H9 (cell line): ENCODE results near the gene S1PR4. TPM values are rescaled to one million over a fixed set of nuclear protein-coding genes. Genes with fewer than 3 reads are reported as not detected.

Experiments used
- DNase-seq: peaks from one replicate; pipeline ENCODE4 v3.0.0-alpha.2; 2017
- H2AFZ ChIP-seq: one replicate; pipeline ENCODE4 v1.6.1; 2013; ENCODE audit warnings: mild to moderate bottlenecking, low read length, control low read depth, moderate library complexity
- H2AK5ac ChIP-seq: 2 replicates; pipeline ENCODE4 v1.6.1; 2013; ENCODE audit warnings: low read length, control low read depth, mixed read lengths; ENCODE audit not compliant: insufficient read length
- H2BK120ac ChIP-seq: one replicate; pipeline ENCODE4 v1.6.1; 2013; ENCODE audit warnings: low read depth, mild to moderate bottlenecking, low read length, control low read depth, inconsistent platforms; ENCODE audit not compliant: poor library complexity, severe bottlenecking
- H2BK12ac ChIP-seq: 2 replicates; pipeline ENCODE4 v1.6.1; 2013; ENCODE audit warnings: low read length, control low read depth, mixed read lengths, low read depth; ENCODE audit not compliant: insufficient read length
- H2BK15ac ChIP-seq: 2 replicates; pipeline ENCODE4 v1.6.1; 2013; ENCODE audit warnings: low read depth, low read length, control low read depth
- H2BK20ac ChIP-seq: one replicate; pipeline ENCODE4 v1.6.1; 2013; ENCODE audit warnings: low read depth, mild to moderate bottlenecking, low read length, control low read depth, inconsistent platforms; ENCODE audit not compliant: poor library complexity, severe bottlenecking
- H2BK5ac ChIP-seq: 2 replicates; pipeline ENCODE4 v1.6.1; 2013; ENCODE audit warnings: low read length, control low read depth, mixed read lengths; ENCODE audit not compliant: insufficient read length
- H3K14ac ChIP-seq: 2 replicates; pipeline ENCODE4 v1.6.1; 2013; ENCODE audit warnings: low read length, control low read depth; ENCODE audit not compliant: insufficient read depth
- H3K18ac ChIP-seq: 2 replicates; pipeline ENCODE4 v1.6.1; 2013; ENCODE audit warnings: low read depth, mild to moderate bottlenecking, mixed read lengths, low read length, control low read depth; ENCODE audit not compliant: insufficient read length
- H3K23ac ChIP-seq: 2 replicates; pipeline ENCODE4 v1.6.1; 2013; ENCODE audit warnings: low read length, control low read depth, mixed read lengths, low read depth; ENCODE audit not compliant: insufficient read length
- H3K23me2 ChIP-seq: 2 replicates; pipeline ENCODE4 v1.6.1; 2013; ENCODE audit warnings: low read depth, mild to moderate bottlenecking, mixed read lengths, low read length, control low read depth; ENCODE audit not compliant: insufficient read length, poor library complexity, severe bottlenecking
- H3K27ac ChIP-seq: 2 replicates; pipeline ENCODE4 v1.5.1; 2013; ENCODE audit warnings: low read length, control low read depth, mixed read lengths, low read depth; ENCODE audit not compliant: insufficient read length
- H3K27me3 ChIP-seq: 2 replicates; pipeline ENCODE4 v1.6.1; 2013; ENCODE audit warnings: low read length, control low read depth, inconsistent platforms; ENCODE audit not compliant: insufficient read depth
- H3K4ac ChIP-seq: 2 replicates; pipeline ENCODE4 v1.6.1; 2013; ENCODE audit warnings: low read depth, mild to moderate bottlenecking, control low read depth, inconsistent platforms, low read length, moderate library complexity
- H3K4me1 ChIP-seq: 2 replicates; pipeline ENCODE4 v1.6.1; 2013; ENCODE audit warnings: low read length, control low read depth, inconsistent platforms; ENCODE audit not compliant: insufficient read depth
- H3K4me2 ChIP-seq: 2 replicates; pipeline ENCODE4 v1.6.1; 2013; ENCODE audit warnings: low read length, control low read depth, mixed read lengths; ENCODE audit not compliant: insufficient read length, insufficient read depth
- H3K56ac ChIP-seq: 2 replicates; pipeline ENCODE4 v1.6.1; 2013; ENCODE audit warnings: low read depth, mild to moderate bottlenecking, mixed read lengths, low read length, control low read depth; ENCODE audit not compliant: insufficient read length
- H3K79me1 ChIP-seq: 2 replicates; pipeline ENCODE4 v1.6.1; 2013; ENCODE audit warnings: low read depth, mild to moderate bottlenecking, moderate library complexity, low read length, control low read depth, inconsistent platforms; ENCODE audit not compliant: insufficient read depth, poor library complexity, severe bottlenecking
- H3K79me2 ChIP-seq: 2 replicates; pipeline ENCODE4 v1.6.1; 2013; ENCODE audit warnings: low read length, control low read depth, inconsistent platforms; ENCODE audit not compliant: insufficient read depth
- H3K9ac ChIP-seq: 2 replicates; pipeline ENCODE4 v1.6.1; 2013; ENCODE audit warnings: low read length, control low read depth, mixed read lengths; ENCODE audit not compliant: insufficient read length; ENCODE audit errors: extremely low read depth
- H3K9me3 ChIP-seq: one replicate; pipeline ENCODE4 v1.6.1; 2013; ENCODE audit warnings: low read depth, low read length, inconsistent platforms; ENCODE audit not compliant: control insufficient read depth
- H3T11ph ChIP-seq: one replicate; pipeline ENCODE4 v1.6.1; 2013; ENCODE audit warnings: mild to moderate bottlenecking, low read length, control low read depth, inconsistent platforms
- H4K20me1 ChIP-seq: one replicate; pipeline ENCODE4 v1.6.1; 2013; ENCODE audit not compliant: control insufficient read depth, insufficient read length, insufficient read depth
- H4K5ac ChIP-seq: 2 replicates; pipeline ENCODE4 v1.6.1; 2013; ENCODE audit warnings: low read depth, mild to moderate bottlenecking, mixed read lengths, low read length, control low read depth; ENCODE audit not compliant: insufficient read length
- H4K8ac ChIP-seq: replicated peaks from 2 replicates; pipeline ENCODE4 v1.6.1; 2013; ENCODE audit warnings: low read length, control low read depth, mixed read lengths, low read depth; ENCODE audit not compliant: insufficient read length
- H4K91ac ChIP-seq: 2 replicates; pipeline ENCODE4 v1.6.1; 2013; ENCODE audit warnings: low read depth, mild to moderate bottlenecking, moderate library complexity, mixed read lengths, low read length, control low read depth; ENCODE audit not compliant: insufficient read length
- H3K27ac Mint-ChIP-seq, 3 experiments: 2 replicates in 2 of 3; 3 replicates in 1 of 3; pipeline ENCODE4 v1.8.0; 2020 to 2021; ENCODE audit warnings: mixed read lengths in 3 of 3, mild to moderate bottlenecking in 1 of 3, moderate library complexity in 1 of 3
- H3K27me3 Mint-ChIP-seq: 2 replicates; pipeline ENCODE4 v1.8.0; 2021; ENCODE audit warnings: low read depth, mild to moderate bottlenecking, moderate library complexity, mixed read lengths
- H3K36me3 Mint-ChIP-seq, 3 experiments: 2 replicates in 2 of 3; 3 replicates in 1 of 3; pipeline ENCODE4 v1.8.0; 2020 to 2021; ENCODE audit warnings: low read depth in 3 of 3, mixed read lengths in 3 of 3; ENCODE audit not compliant: insufficient read depth in 1 of 3
- H3K4me1 Mint-ChIP-seq, 2 experiments: 2 replicates each; pipeline ENCODE4 v1.8.0; 2020; ENCODE audit warnings: mixed read lengths in 2 of 2
- H3K4me3 Mint-ChIP-seq, 2 experiments: 2 replicates in 1 of 2; 3 replicates in 1 of 2; pipeline ENCODE4 v1.8.0; 2020 to 2021; ENCODE audit warnings: mild to moderate bottlenecking in 2 of 2, mixed read lengths in 2 of 2, moderate library complexity in 1 of 2
- H3K9me3 Mint-ChIP-seq, 2 experiments: 2 replicates in 1 of 2; 3 replicates in 1 of 2; pipeline ENCODE4 v1.8.0; 2020; ENCODE audit warnings: mild to moderate bottlenecking in 2 of 2, mixed read lengths in 2 of 2, moderate library complexity in 1 of 2
- WGBS: extraction: QIAGEN DNeasy Blood & Tissue Kit; methylation state at CpG from one replicate; pipeline ENCODE4 v1.1.7; 2013; ENCODE audit warnings: missing lambda C conversion rate, low lambda C conversion rate, mixed read lengths; ENCODE audit not compliant: insufficient read length; ENCODE audit errors: extremely low coverage; 5-methylcytosine and 5-hydroxymethylcytosine counted together
- total RNA-seq: library from RNA; stranded (reverse); gene quantifications from 2 replicates; pipeline ENCODE4 v1.2.1, GENCODE V29; 2021
- TF ChIP-seq, protein P1 (sequence below): fragments of 200-600 bp; sonication (generic); conservative IDR thresholded peaks from 3 replicates; pipeline ENCODE4 v1.8.0; 2021; ENCODE audit warnings: antibody characterized with exemption, mild to moderate bottlenecking

S1PR4 gene
- total RNA-seq, 1 experiment from 2014 or later = not detected

GRCh38 chr19:3216874-3217273 is 38.3 kb downstream of the S1PR4 start:
- H3K4me2 ChIP-seq = no peak overlapping the region
- H4K91ac ChIP-seq = no peak overlapping the region
- Mint-ChIP-seq H3K9me3 (no peaks in the 10 kb centered on the region), H3K36me3 (peaks cover 0 to 7% (median 5%) of the 10 kb centered on the region in 3 experiments; a peak in 3 of 7 replicates), H3K27ac (0 out of 7 replicates have a peak overlapping the region, but pooled peaks of 1 of the 3 experiments have one; percentile 44), H3K4me3 (peak overlapping the region in 1 of 2 experiments; percentile 48; a peak in 1 of 5 replicates), H3K4me1 (no peaks in the 10 kb centered on the region), H3K27me3 (peaks cover 13% of the 10 kb centered on the region)
- H2BK5ac ChIP-seq = no peak overlapping the region
- no peaks in the 10 kb centered on the region for H3K4me1 ChIP-seq
- H4K20me1 ChIP-seq = no peaks in the 10 kb centered on the region
- no peak overlapping the region for H2BK12ac ChIP-seq
- H3K9me3 ChIP-seq = no peaks in the 10 kb centered on the region
- no peak overlapping the region for H3K27ac ChIP-seq
- no peak overlapping the region for H2BK15ac ChIP-seq
- H3T11ph ChIP-seq = no peak overlapping the region
- H3K4ac ChIP-seq = no peak overlapping the region
- no CpG with 5 or more reads among the region's 5 CpGs for WGBS
- H2BK120ac ChIP-seq = no peak overlapping the region
- H3K23me2 ChIP-seq = peaks cover 3% of the 10 kb centered on the region
- no peak overlapping the region for H2AK5ac ChIP-seq
- H3K14ac ChIP-seq = no peak overlapping the region
- no peak overlapping the region for H3K56ac ChIP-seq
- no peak overlapping the region for H3K23ac ChIP-seq
- H3K27me3 ChIP-seq = no peaks in the 10 kb centered on the region
- H4K5ac ChIP-seq = no peak overlapping the region
- no peak for DNase-seq
- no peak overlapping the region for H4K8ac ChIP-seq
- TF ChIP-seq, protein P1, sequence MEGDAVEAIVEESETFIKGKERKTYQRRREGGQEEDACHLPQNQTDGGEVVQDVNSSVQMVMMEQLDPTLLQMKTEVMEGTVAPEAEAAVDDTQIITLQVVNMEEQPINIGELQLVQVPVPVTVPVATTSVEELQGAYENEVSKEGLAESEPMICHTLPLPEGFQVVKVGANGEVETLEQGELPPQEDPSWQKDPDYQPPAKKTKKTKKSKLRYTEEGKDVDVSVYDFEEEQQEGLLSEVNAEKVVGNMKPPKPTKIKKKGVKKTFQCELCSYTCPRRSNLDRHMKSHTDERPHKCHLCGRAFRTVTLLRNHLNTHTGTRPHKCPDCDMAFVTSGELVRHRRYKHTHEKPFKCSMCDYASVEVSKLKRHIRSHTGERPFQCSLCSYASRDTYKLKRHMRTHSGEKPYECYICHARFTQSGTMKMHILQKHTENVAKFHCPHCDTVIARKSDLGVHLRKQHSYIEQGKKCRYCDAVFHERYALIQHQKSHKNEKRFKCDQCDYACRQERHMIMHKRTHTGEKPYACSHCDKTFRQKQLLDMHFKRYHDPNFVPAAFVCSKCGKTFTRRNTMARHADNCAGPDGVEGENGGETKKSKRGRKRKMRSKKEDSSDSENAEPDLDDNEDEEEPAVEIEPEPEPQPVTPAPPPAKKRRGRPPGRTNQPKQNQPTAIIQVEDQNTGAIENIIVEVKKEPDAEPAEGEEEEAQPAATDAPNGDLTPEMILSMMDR = no peak
- no peak overlapping the region for H2AFZ ChIP-seq
- H3K79me2 ChIP-seq = no peaks in the 10 kb centered on the region
- H3K79me1 ChIP-seq = no peaks in the 10 kb centered on the region
- H2BK20ac ChIP-seq = no peak overlapping the region
- no peak overlapping the region for H3K18ac ChIP-seq
- H3K9ac ChIP-seq = no peak overlapping the region
